Measurements from ENCODE around the gene MPPED2. TPM values are rescaled to one million over a fixed set of nuclear protein-coding genes. Genes with fewer than 3 reads are reported as not detected.

MPPED2 gene
- total RNA-seq, 1 experiment from 2014 or later, result 2.4 TPM

DNA sequence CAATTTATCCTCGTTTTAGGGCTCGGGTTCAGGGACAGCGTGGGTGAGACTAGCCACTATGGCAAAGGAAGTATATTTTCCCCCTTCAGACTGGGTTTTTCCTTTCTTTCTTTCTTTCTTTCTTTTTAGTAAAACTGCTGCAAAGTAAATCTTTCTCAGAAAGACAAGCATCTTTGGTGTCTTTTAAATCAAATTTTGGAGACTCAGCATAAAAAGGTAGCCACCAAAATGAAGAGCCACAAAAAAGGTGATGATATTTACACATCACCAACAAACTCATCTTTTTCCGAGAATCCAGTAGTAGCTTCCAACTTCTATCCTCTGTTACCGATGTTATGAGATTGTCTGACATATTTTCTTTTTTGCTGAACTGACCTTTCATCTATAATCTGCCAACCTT, 88.6 kb downstream of the MPPED2 start (continued):
- TF ChIP-seq, protein P1, sequence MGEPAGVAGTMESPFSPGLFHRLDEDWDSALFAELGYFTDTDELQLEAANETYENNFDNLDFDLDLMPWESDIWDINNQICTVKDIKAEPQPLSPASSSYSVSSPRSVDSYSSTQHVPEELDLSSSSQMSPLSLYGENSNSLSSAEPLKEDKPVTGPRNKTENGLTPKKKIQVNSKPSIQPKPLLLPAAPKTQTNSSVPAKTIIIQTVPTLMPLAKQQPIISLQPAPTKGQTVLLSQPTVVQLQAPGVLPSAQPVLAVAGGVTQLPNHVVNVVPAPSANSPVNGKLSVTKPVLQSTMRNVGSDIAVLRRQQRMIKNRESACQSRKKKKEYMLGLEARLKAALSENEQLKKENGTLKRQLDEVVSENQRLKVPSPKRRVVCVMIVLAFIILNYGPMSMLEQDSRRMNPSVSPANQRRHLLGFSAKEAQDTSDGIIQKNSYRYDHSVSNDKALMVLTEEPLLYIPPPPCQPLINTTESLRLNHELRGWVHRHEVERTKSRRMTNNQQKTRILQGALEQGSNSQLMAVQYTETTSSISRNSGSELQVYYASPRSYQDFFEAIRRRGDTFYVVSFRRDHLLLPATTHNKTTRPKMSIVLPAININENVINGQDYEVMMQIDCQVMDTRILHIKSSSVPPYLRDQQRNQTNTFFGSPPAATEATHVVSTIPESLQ (CRISPR knock-in tag; IDR thresholded peaks at IDR 0.05), result no peak

DNA sequence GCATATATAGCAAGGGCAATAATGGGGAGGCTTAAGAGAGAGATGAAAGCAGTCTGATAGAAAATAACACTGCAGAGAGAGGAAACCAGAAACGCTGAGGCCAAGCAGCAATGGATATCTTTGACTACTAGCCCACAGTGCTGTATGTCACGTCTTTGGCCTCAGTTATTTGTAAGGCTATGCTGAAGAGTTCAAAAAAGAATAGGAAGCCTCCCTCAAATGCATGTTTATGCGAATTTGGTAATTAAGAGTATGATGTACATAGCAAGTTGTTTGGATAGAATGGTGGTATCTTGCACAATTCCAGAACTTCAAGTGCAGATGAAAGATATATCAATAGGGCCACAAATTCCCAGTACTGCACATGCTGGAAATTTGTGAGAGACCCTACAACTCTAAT, 89.2 kb downstream of the MPPED2 start:
- no peaks in the 10 kb centered on the region for H3K36me3 Mint-ChIP-seq

DNA sequence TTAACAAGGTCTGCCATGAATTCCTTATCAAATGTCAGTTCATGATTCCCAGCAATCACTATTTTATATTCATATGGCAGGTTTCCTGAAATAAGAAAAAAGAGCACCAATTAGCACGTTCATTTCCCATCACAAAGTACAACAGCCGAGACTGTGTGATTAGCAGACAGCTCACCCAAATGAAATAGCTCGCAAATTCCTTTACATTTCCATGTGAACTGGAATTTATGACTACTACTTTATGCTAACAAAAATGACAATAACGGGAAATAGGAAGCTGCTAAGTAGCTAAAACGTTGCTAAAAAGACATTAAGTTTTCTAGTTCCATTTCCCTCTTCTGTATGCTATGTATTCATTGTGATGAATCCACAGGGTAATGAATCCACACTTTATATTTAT, 90.7 kb downstream of the MPPED2 start:
- POLR2A ChIA-PET, result no interaction called here
- H3K4me3 Mint-ChIP-seq, result no peak overlapping the region
- TF ChIP-seq, protein P2, sequence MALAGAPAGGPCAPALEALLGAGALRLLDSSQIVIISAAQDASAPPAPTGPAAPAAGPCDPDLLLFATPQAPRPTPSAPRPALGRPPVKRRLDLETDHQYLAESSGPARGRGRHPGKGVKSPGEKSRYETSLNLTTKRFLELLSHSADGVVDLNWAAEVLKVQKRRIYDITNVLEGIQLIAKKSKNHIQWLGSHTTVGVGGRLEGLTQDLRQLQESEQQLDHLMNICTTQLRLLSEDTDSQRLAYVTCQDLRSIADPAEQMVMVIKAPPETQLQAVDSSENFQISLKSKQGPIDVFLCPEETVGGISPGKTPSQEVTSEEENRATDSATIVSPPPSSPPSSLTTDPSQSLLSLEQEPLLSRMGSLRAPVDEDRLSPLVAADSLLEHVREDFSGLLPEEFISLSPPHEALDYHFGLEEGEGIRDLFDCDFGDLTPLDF (CRISPR knock-in tag; IDR thresholded peaks at IDR 0.05), result no peak
- TF ChIP-seq, protein P3, sequence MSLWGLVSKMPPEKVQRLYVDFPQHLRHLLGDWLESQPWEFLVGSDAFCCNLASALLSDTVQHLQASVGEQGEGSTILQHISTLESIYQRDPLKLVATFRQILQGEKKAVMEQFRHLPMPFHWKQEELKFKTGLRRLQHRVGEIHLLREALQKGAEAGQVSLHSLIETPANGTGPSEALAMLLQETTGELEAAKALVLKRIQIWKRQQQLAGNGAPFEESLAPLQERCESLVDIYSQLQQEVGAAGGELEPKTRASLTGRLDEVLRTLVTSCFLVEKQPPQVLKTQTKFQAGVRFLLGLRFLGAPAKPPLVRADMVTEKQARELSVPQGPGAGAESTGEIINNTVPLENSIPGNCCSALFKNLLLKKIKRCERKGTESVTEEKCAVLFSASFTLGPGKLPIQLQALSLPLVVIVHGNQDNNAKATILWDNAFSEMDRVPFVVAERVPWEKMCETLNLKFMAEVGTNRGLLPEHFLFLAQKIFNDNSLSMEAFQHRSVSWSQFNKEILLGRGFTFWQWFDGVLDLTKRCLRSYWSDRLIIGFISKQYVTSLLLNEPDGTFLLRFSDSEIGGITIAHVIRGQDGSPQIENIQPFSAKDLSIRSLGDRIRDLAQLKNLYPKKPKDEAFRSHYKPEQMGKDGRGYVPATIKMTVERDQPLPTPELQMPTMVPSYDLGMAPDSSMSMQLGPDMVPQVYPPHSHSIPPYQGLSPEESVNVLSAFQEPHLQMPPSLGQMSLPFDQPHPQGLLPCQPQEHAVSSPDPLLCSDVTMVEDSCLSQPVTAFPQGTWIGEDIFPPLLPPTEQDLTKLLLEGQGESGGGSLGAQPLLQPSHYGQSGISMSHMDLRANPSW (CRISPR knock-in tag; conservative IDR thresholded peaks at IDR 0.05; ENCODE audit: low read depth), result no peak
- TF ChIP-seq RELA (CRISPR knock-in tag; IDR thresholded peaks at IDR 0.05; ENCODE audit: borderline replicate concordance) (no peak), EMX1 (CRISPR knock-in tag; IDR thresholded peaks at IDR 0.05) (no peak), SP1 (CRISPR knock-in tag; conservative IDR thresholded peaks at IDR 0.05) (no peak), ZNF232 (CRISPR knock-in tag; IDR thresholded peaks at IDR 0.05) (no peak), GTF2I (CRISPR knock-in tag; conservative IDR thresholded peaks at IDR 0.05) (no peak), CREM (CRISPR knock-in tag; IDR thresholded peaks at IDR 0.05) (no peak), GABPB1 (CRISPR knock-in tag; IDR thresholded peaks at IDR 0.05) (no peak)
- TF ChIP-seq, protein P4, sequence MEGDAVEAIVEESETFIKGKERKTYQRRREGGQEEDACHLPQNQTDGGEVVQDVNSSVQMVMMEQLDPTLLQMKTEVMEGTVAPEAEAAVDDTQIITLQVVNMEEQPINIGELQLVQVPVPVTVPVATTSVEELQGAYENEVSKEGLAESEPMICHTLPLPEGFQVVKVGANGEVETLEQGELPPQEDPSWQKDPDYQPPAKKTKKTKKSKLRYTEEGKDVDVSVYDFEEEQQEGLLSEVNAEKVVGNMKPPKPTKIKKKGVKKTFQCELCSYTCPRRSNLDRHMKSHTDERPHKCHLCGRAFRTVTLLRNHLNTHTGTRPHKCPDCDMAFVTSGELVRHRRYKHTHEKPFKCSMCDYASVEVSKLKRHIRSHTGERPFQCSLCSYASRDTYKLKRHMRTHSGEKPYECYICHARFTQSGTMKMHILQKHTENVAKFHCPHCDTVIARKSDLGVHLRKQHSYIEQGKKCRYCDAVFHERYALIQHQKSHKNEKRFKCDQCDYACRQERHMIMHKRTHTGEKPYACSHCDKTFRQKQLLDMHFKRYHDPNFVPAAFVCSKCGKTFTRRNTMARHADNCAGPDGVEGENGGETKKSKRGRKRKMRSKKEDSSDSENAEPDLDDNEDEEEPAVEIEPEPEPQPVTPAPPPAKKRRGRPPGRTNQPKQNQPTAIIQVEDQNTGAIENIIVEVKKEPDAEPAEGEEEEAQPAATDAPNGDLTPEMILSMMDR (IDR thresholded peaks at IDR 0.05), result no peak

More for the DNA sequence above, 89.2 kb downstream of the MPPED2 start:
- no peak overlapping the region for H3K4me3 Mint-ChIP-seq
- ChIA-PET CTCF (no interaction called here), POLR2A (no interaction called here)
- no peaks in the 10 kb centered on the region for H3K27me3 Mint-ChIP-seq (ENCODE audit: low read depth)
- H3K27ac Mint-ChIP-seq, result no peak overlapping the region
- ATAC-seq, result no peak
- H3K4me1 Mint-ChIP-seq, result peaks cover 4% of the 10 kb centered on the region; the same call in 1 of the 2 replicates
- no peak for DNase-seq (ENCODE audit: low spot score)
- H3K9me3 Mint-ChIP-seq, result peaks cover 6% of the 10 kb centered on the region; the same call in 1 of the 2 replicates
- TF ChIP-seq GABPB1 (CRISPR knock-in tag; IDR thresholded peaks at IDR 0.05) (no peak), HMGA2 (CRISPR knock-in tag; IDR thresholded peaks at IDR 0.05) (no peak), SMAD4 (CRISPR knock-in tag; IDR thresholded peaks at IDR 0.05) (no peak), ZNF121 (CRISPR knock-in tag; IDR thresholded peaks at IDR 0.05) (no peak)
- TF ChIP-seq, protein P5, sequence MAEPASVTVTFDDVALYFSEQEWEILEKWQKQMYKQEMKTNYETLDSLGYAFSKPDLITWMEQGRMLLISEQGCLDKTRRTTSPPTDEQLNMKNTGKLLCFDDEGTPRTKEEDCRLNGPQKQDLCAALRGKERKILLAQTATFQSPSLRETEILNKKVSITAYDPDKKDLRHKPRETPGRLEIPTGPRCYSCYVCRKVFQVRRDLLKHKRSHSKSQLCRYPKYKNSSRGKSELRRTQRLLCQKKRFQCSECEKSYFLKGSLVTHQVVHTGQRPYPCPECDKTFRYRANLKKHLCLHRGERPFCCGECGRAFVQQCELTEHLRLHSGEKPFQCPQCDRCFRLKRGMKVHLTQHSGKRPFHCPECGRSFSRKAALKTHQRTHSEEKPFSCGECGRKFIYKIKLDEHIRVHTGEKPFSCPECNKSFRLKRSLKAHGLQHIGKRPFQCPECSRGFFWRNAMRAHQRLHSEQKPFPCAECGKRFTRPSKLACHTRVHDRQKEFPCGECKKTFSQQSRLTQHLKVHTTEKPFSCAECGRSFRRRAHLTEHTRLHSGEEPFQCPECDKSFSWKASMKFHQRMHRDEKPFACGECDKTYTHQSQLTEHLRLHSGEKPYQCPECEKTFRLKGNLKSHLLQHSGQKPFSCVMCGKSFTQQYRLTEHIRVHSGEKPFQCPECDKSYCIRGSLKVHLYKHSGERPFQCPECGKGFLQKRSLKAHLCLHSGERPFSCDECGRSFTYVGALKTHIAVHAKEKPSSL (CRISPR knock-in tag; conservative IDR thresholded peaks at IDR 0.05), result no peak
- TF ChIP-seq, protein P6, sequence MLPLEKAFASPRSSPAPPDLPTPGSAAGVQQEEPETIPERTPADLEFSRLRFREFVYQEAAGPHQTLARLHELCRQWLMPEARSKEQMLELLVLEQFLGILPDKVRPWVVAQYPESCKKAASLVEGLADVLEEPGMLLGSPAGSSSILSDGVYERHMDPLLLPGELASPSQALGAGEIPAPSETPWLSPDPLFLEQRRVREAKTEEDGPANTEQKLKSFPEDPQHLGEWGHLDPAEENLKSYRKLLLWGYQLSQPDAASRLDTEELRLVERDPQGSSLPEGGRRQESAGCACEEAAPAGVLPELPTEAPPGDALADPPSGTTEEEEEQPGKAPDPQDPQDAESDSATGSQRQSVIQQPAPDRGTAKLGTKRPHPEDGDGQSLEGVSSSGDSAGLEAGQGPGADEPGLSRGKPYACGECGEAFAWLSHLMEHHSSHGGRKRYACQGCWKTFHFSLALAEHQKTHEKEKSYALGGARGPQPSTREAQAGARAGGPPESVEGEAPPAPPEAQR (CRISPR knock-in tag; IDR thresholded peaks at IDR 0.05), result no peak
- TF ChIP-seq, protein P7, sequence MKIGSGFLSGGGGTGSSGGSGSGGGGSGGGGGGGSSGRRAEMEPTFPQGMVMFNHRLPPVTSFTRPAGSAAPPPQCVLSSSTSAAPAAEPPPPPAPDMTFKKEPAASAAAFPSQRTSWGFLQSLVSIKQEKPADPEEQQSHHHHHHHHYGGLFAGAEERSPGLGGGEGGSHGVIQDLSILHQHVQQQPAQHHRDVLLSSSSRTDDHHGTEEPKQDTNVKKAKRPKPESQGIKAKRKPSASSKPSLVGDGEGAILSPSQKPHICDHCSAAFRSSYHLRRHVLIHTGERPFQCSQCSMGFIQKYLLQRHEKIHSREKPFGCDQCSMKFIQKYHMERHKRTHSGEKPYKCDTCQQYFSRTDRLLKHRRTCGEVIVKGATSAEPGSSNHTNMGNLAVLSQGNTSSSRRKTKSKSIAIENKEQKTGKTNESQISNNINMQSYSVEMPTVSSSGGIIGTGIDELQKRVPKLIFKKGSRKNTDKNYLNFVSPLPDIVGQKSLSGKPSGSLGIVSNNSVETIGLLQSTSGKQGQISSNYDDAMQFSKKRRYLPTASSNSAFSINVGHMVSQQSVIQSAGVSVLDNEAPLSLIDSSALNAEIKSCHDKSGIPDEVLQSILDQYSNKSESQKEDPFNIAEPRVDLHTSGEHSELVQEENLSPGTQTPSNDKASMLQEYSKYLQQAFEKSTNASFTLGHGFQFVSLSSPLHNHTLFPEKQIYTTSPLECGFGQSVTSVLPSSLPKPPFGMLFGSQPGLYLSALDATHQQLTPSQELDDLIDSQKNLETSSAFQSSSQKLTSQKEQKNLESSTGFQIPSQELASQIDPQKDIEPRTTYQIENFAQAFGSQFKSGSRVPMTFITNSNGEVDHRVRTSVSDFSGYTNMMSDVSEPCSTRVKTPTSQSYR (CRISPR knock-in tag; IDR thresholded peaks at IDR 0.05), result no peak
- TF ChIP-seq, protein P8, sequence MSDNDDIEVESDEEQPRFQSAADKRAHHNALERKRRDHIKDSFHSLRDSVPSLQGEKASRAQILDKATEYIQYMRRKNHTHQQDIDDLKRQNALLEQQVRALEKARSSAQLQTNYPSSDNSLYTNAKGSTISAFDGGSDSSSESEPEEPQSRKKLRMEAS (CRISPR knock-in tag; IDR thresholded peaks at IDR 0.05), result no peak

More for the DNA sequence above, 90.7 kb downstream of the MPPED2 start:
- DNase-seq (ENCODE audit: low spot score) (no peak), ATAC-seq (no peak)
- no peaks in the 10 kb centered on the region for H3K36me3 Mint-ChIP-seq
- CTCF ChIA-PET, result no interaction called here
- H3K27me3 Mint-ChIP-seq (ENCODE audit: low read depth), result no peaks in the 10 kb centered on the region
- peaks cover 4% of the 10 kb centered on the region; the same call in 1 of the 2 replicates for H3K4me1 Mint-ChIP-seq
- no peak overlapping the region for H3K27ac Mint-ChIP-seq
- no peaks in the 10 kb centered on the region for H3K9me3 Mint-ChIP-seq
